Measurements from ENCODE around the gene ZBTB20. TPM values are rescaled to one million over a fixed set of nuclear protein-coding genes. Genes with fewer than 3 reads are reported as not detected.

ZBTB20 gene
- total and polyA plus RNA-seq, 12 donors, result 2.8 to 167 (median 108) TPM

- intact Hi-C loops (cut with DNase I), result no loop called here
- Histone ChIP-seq H3K9me3 (replicated peaks in 1 of 3) (no peaks in the 10 kb centered on the region), H3K36me3 (replicated peaks in 1 of 2) (no peaks in the 10 kb centered on the region), H3K27me3 (no peaks in the 10 kb centered on the region), H3K4me3 (no peak overlapping the region), H3K27ac (no peak overlapping the region), H3K4me1 (replicated peaks in 1 of 2) (no peaks in the 10 kb centered on the region)
- no peak for DNase-seq
- TF ChIP-seq, protein P1, sequence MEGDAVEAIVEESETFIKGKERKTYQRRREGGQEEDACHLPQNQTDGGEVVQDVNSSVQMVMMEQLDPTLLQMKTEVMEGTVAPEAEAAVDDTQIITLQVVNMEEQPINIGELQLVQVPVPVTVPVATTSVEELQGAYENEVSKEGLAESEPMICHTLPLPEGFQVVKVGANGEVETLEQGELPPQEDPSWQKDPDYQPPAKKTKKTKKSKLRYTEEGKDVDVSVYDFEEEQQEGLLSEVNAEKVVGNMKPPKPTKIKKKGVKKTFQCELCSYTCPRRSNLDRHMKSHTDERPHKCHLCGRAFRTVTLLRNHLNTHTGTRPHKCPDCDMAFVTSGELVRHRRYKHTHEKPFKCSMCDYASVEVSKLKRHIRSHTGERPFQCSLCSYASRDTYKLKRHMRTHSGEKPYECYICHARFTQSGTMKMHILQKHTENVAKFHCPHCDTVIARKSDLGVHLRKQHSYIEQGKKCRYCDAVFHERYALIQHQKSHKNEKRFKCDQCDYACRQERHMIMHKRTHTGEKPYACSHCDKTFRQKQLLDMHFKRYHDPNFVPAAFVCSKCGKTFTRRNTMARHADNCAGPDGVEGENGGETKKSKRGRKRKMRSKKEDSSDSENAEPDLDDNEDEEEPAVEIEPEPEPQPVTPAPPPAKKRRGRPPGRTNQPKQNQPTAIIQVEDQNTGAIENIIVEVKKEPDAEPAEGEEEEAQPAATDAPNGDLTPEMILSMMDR (IDR thresholded peaks at IDR 0.05), result no peak
- no peak for TF ChIP-seq POLR2A (IDR thresholded peaks at IDR 0.05)
- 92 to 96% (median 94%) methylated on average over 1 of the region's 1 CpG for WGBS, 4 donors
Observed at GRCh38 chr3:114545193-114545592, 601.9 kb downstream of the ZBTB20 start.

DNA sequence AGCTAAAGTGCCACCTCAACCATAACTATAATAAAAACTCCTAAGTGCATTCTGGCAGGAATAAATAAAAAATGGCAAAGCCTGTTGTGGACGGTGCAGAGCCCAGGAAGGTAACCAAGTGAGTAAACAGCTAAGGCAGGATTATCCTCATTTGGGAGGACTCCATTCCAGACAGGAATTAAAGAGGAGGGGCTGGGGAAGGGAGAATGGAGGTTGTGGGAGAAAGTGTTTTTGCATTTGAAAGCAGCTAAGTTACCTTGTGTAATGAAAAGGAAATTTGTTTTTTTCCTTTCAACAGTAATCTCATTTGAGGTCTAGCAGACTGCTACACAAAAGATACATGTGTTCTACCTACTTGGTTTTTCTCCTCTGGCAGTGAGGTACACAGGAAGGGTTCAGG, 604.7 kb downstream of the ZBTB20 start:
- intact Hi-C loops (cut with DNase I), result no loop called here
- Histone ChIP-seq H3K4me1 (replicated peaks in 1 of 2) (no peaks in the 10 kb centered on the region), H3K27ac (no peak overlapping the region), H3K27me3 (no peaks in the 10 kb centered on the region), H3K4me3 (no peak overlapping the region), H3K9me3 (replicated peaks in 1 of 3) (no peaks in the 10 kb centered on the region), H3K36me3 (replicated peaks in 1 of 2) (no peaks in the 10 kb centered on the region)
- no peak for DNase-seq
- WGBS, 4 donors, result 64 to 76% (median 71%) methylated on average over 1 of the region's 1 CpG
- TF ChIP-seq, protein P1 (IDR thresholded peaks at IDR 0.05), result no peak
- TF ChIP-seq POLR2A (IDR thresholded peaks at IDR 0.05), result no peak

GRCh38 chr3:114539525-114539924, 607.6 kb downstream of the ZBTB20 start:
- 87 to 94% (median 88%) methylated on average over 5 of the region's 5 CpGs for WGBS, 4 donors
- H3K27ac ChIP-seq, result no peak overlapping the region
- H3K4me3 ChIP-seq, result no peak overlapping the region
- intact Hi-C loops (cut with DNase I), result no loop called here
- no peaks in the 10 kb centered on the region for H3K36me3 ChIP-seq (replicated peaks in 1 of 2)
- DNase-seq, result no peak
- no peaks in the 10 kb centered on the region for H3K4me1 ChIP-seq (replicated peaks in 1 of 2)
- no peaks in the 10 kb centered on the region for H3K9me3 ChIP-seq (replicated peaks in 1 of 3)
- no peaks in the 10 kb centered on the region for H3K27me3 ChIP-seq
- TF ChIP-seq, protein P1 (IDR thresholded peaks at IDR 0.05), result no peak
- TF ChIP-seq POLR2A (IDR thresholded peaks at IDR 0.05), result no peak

GRCh38 chr3:114538211-114538610, 608.9 kb downstream of the ZBTB20 start:
- intact Hi-C loops (cut with DNase I), result no loop called here

More at GRCh38 chr3:114538211-114538610, 608.9 kb downstream of the ZBTB20 start:
- no peak overlapping the region for H3K4me3 ChIP-seq
- H3K27ac ChIP-seq, result no peak overlapping the region
- no peak for DNase-seq
- no peaks in the 10 kb centered on the region for H3K9me3 ChIP-seq (replicated peaks in 1 of 3)
- H3K27me3 ChIP-seq, result no peaks in the 10 kb centered on the region
- TF ChIP-seq, protein P1 (IDR thresholded peaks at IDR 0.05), result no peak
- no peak for TF ChIP-seq POLR2A (IDR thresholded peaks at IDR 0.05)
- H3K4me1 ChIP-seq (replicated peaks in 1 of 2), result no peaks in the 10 kb centered on the region
- 65 to 90% (median 77%) methylated on average over 2 of the region's 2 CpGs for WGBS, 4 donors
- H3K36me3 ChIP-seq (replicated peaks in 1 of 2), result no peaks in the 10 kb centered on the region
